ENCODE data around the gene AZIN2. TPM values are rescaled to one million over a fixed set of nuclear protein-coding genes. Genes with fewer than 3 reads are reported as not detected.

AZIN2 gene
- total and polyA plus RNA-seq, 10 of the 15 experiments (the other 5 are each of a cell fraction or from before 2014, with no cell fraction given) = 0.02 to 0.85 (median 0.23) TPM

DNA sequence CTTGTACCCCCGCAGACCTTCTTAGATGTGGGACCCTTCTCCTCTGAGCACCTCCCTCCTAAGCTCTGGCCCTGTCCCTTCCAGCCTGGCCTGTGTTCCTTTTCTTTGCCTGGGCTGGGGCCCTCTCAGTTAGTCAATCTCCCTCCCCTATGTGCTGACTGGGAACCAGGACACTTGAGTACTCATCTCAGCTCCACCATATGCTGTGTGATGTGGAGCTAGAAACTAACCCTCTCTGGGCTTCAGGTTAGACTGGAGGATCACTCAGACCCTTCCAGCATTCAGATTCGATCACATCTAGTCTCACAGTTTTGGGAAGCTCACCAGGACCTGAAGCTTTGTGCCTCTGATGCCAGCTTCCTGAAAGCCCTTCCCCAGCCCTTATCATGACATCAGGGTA is 60.3 kb downstream of the AZIN2 start (continued):
- TF ChIP-seq RAD51 (IDR thresholded peaks at IDR 0.05) (no peak), EP300 (IDR thresholded peaks at IDR 0.05; ENCODE audit: borderline replicate concordance in 1 of 2, control insufficient read depth in 1 of 2, low read depth in 2 of 2, low read length in 2 of 2) (no peak), POLR2A (IDR thresholded peaks at IDR 0.05; ENCODE audit: low read depth, low read length) (no peak)

DNA sequence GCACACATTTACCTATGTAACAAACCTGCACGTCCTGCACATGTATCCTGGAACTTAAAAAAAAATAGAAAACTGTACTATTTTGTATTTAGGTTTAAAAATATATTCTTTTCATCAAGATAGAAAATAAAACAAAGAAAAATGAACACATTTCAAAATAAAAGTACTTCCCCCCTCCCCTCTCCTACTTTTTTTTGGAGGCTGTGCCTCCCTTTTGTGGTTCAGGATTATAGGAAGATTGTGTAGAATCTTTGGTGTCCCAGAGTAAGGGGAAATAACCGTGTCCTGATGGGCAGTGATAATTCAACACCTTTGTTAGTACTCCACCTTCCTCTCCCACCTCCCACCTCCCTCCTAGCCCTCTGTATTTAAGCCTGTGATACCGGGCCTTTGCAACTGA is 60.8 kb downstream of the AZIN2 start:
- 13% methylated on average over 3 of the region's 3 CpGs for WGBS (ENCODE audit: insufficient coverage, insufficient replicate concordance, low lambda C conversion rate, missing lambda C conversion rate)
- Histone ChIP-seq H3K27ac (ENCODE audit: control insufficient read depth, insufficient read depth) (no peak overlapping the region), H3K9ac (ENCODE audit: control insufficient read depth, insufficient read depth, low read length) (no peak overlapping the region), H3K9me3 (replicated peaks; ENCODE audit: control insufficient read depth, insufficient read depth, low read length) (no peaks in the 10 kb centered on the region), H3K4me2 (ENCODE audit: control insufficient read depth, insufficient read depth) (no peak overlapping the region), H3K27me3 (replicated peaks in 1 of 2; ENCODE audit: control insufficient read depth in 2 of 2, insufficient read depth in 2 of 2, low read length in 1 of 2) (no peaks in the 10 kb centered on the region), H3K36me3 (ENCODE audit: control insufficient read depth in 2 of 2, insufficient read depth in 2 of 2, low read length in 1 of 2) (no peaks in the 10 kb centered on the region), H2AFZ (ENCODE audit: control insufficient read depth, low read depth, low read length) (no peak overlapping the region), H3K79me2 (ENCODE audit: control insufficient read depth, insufficient read depth, low read length) (no peaks in the 10 kb centered on the region), H3K4me1 (ENCODE audit: control insufficient read depth, insufficient read depth, low read length) (no peaks in the 10 kb centered on the region), H3K4me3 (no peak overlapping the region), H4K20me1 (ENCODE audit: control insufficient read depth, insufficient read depth) (no peaks in the 10 kb centered on the region)
- ATAC-seq = no peak
- no peak for FAIRE-seq
- TF ChIP-seq SREBF1 (IDR thresholded peaks at IDR 0.05; ENCODE audit: low read length) (no peak), CHD2 (IDR thresholded peaks at IDR 0.05; ENCODE audit: borderline replicate concordance, low read depth, low read length) (no peak), TARDBP (IDR thresholded peaks at IDR 0.05; ENCODE audit: borderline replicate concordance) (no peak), ATF7 (IDR thresholded peaks at IDR 0.05; ENCODE audit: low read depth) (no peak), HDAC2 (IDR thresholded peaks at IDR 0.05) (no peak)
- TF ChIP-seq, protein P1, sequence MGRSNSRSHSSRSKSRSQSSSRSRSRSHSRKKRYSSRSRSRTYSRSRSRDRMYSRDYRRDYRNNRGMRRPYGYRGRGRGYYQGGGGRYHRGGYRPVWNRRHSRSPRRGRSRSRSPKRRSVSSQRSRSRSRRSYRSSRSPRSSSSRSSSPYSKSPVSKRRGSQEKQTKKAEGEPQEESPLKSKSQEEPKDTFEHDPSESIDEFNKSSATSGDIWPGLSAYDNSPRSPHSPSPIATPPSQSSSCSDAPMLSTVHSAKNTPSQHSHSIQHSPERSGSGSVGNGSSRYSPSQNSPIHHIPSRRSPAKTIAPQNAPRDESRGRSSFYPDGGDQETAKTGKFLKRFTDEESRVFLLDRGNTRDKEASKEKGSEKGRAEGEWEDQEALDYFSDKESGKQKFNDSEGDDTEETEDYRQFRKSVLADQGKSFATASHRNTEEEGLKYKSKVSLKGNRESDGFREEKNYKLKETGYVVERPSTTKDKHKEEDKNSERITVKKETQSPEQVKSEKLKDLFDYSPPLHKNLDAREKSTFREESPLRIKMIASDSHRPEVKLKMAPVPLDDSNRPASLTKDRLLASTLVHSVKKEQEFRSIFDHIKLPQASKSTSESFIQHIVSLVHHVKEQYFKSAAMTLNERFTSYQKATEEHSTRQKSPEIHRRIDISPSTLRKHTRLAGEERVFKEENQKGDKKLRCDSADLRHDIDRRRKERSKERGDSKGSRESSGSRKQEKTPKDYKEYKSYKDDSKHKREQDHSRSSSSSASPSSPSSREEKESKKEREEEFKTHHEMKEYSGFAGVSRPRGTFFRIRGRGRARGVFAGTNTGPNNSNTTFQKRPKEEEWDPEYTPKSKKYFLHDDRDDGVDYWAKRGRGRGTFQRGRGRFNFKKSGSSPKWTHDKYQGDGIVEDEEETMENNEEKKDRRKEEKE (IDR thresholded peaks at IDR 0.05) = no peak
- in situ Hi-C loops (cut with MboI) (no loop called here), intact Hi-C loops (cut with micrococcal nuclease; ENCODE audit: unreplicated experiment) (no loop called here)
- BruUV-seq (replicated peaks) = no TSS peak
- ChIA-PET POLR2A (no interaction called here), RAD21 (ENCODE audit: unreplicated experiment) (interaction anchor here (0.9 kb wide), 1 partner anchor 15 kb away, joined by 3 read pairs; no protein-coding TSS in a partner anchor), CTCF (interaction anchor here (1.3 kb wide), 1 partner anchor 15 kb away, joined by 3 read pairs; no protein-coding TSS in a partner anchor), SMC1A (ENCODE audit: uncharacterized antibody, unreplicated experiment) (interaction anchor here (1.5 kb wide), 1 partner anchor 15 kb away, joined by 3 read pairs; no protein-coding TSS in a partner anchor)
- DNase-seq (ENCODE audit: low read depth, low spot score) = no peak
